Urothelium cell line (cell line): Measurements from ENCODE around the gene POP5.
"Not testable (repeated sequence)": the region's sequence is repeated elsewhere in the genome, so short reads cannot be mapped to it uniquely, and the experiment has no call there.

Source experiments
- DNase-seq: peaks from one replicate; pipeline ENCODE4 v3.0.0; 2011; ENCODE audit warnings: low spot score, mixed read lengths
- FAIRE-seq: peaks from 2 replicates; lab custom pipeline; 2011; peaks lifted over from hg19 to GRCh38; lab: Jason Lieb, UNC

Gene POP5

GRCh38 chr12:120538281-120539156, 42.7 kb downstream of the POP5 start:
- DNase-seq (peak; percentile 19), FAIRE-seq (no peak)

- DNase-seq (no peak), FAIRE-seq (no peak)
Observed at GRCh38 chr12:120537856-120538220, 43.4 kb downstream of the POP5 start.

- DNase-seq (no peak), FAIRE-seq (no peak)
Observed at GRCh38 chr12:120536064-120536791, 45.0 kb downstream of the POP5 start.

GRCh38 chr12:120534703-120535655, 46.2 kb downstream of the POP5 start:
- peak; percentile 58 for DNase-seq
- no peak for FAIRE-seq

- DNase-seq: peak; percentile 90
- FAIRE-seq: no peak
Observed at GRCh38 chr12:120534203-120534702, 46.9 kb downstream of the POP5 start, which contains the start of gene RNF10. TSS of gene RNF10 (plus strand) at chr12:120534356. CDS start at chr12:120534812, 456 bp downstream.

GRCh38 chr12:120532701-120533238, 48.4 kb downstream of the POP5 start:
- FAIRE-seq (no peak), DNase-seq (no peak)

GRCh38 chr12:120530418-120530761, 50.8 kb downstream of the POP5 start:
- FAIRE-seq, DNase-seq: not testable (repeated sequence)

- no peak for FAIRE-seq
- peak; percentile 56 for DNase-seq
Observed at GRCh38 chr12:120529641-120530417, 51.4 kb downstream of the POP5 start.

GRCh38 chr12:120528861-120529525, 52.2 kb downstream of the POP5 start, which contains the start of gene COQ5:
TSS of gene COQ5 (minus strand) at chr12:120529158. CDS start at chr12:120529141, 17 bp downstream.
- FAIRE-seq: no peak
- peak; percentile 87 for DNase-seq
